Measurements from ENCODE around the gene PLXND1.

- TF ChIP-seq CTCF (IDR thresholded peaks at IDR 0.05) (peak; percentile 79), EZH2 (IDR thresholded peaks at IDR 0.05; ENCODE audit: borderline replicate concordance, insufficient read depth, low read depth, low read length, poor library complexity, severe bottlenecking) (no peak)
These were observed 43.9 kb upstream of the PLXND1 start for GRCh38 chr3:129650256-129650872.
